Measurements from ENCODE around the gene CLTCL1.

Gene CLTCL1

GRCh38 chr22:19143967-19144400, 147.5 kb downstream of the CLTCL1 start:
- H3K27me3 ChIP-seq (ENCODE audit: insufficient read depth, low read depth, severe bottlenecking): peaks cover 14% of the 10 kb centered on the region
- H3K4me3 ChIP-seq (ENCODE audit: low read depth, low read length): peak overlapping the region; percentile 90
- DNase-seq: no peak
- no peaks in the 10 kb centered on the region for H3K9me3 ChIP-seq (ENCODE audit: severe bottlenecking)
- peaks cover 41% of the 10 kb centered on the region for H3K36me3 ChIP-seq
- H3K27ac ChIP-seq: peak overlapping the region; percentile 69
- no peak for TF ChIP-seq CTCF (IDR thresholded peaks at IDR 0.05; ENCODE audit: low read depth, low read length)

- Histone ChIP-seq H3K9me3 (ENCODE audit: severe bottlenecking) (no peaks in the 10 kb centered on the region), H3K36me3 (peaks cover 49% of the 10 kb centered on the region), H3K4me3 (ENCODE audit: low read depth, low read length) (no peak overlapping the region), H3K27me3 (ENCODE audit: insufficient read depth, low read depth, severe bottlenecking) (peaks cover 7% of the 10 kb centered on the region), H3K27ac (no peak overlapping the region)
- DNase-seq: no peak
- no peak for TF ChIP-seq CTCF (IDR thresholded peaks at IDR 0.05; ENCODE audit: low read depth, low read length)
Measured at GRCh38 chr22:19143212-19143611, 148.3 kb downstream of the CLTCL1 start.

GRCh38 chr22:19142394-19142793, 149.1 kb downstream of the CLTCL1 start:
- DNase-seq: no peak
- Histone ChIP-seq H3K36me3 (peaks cover 57% of the 10 kb centered on the region), H3K27ac (no peak overlapping the region), H3K9me3 (ENCODE audit: severe bottlenecking) (no peaks in the 10 kb centered on the region), H3K27me3 (ENCODE audit: insufficient read depth, low read depth, severe bottlenecking) (no peaks in the 10 kb centered on the region), H3K4me3 (ENCODE audit: low read depth, low read length) (no peak overlapping the region)
- no peak for TF ChIP-seq CTCF (IDR thresholded peaks at IDR 0.05; ENCODE audit: low read depth, low read length)

GRCh38 chr22:19139974-19140373, 151.5 kb downstream of the CLTCL1 start:
- H3K9me3 ChIP-seq (ENCODE audit: severe bottlenecking): no peaks in the 10 kb centered on the region
- H3K27ac ChIP-seq: no peak overlapping the region
- peaks cover 77% of the 10 kb centered on the region for H3K36me3 ChIP-seq
- H3K4me3 ChIP-seq (ENCODE audit: low read depth, low read length): no peak overlapping the region
- no peaks in the 10 kb centered on the region for H3K27me3 ChIP-seq (ENCODE audit: insufficient read depth, low read depth, severe bottlenecking)
- DNase-seq: no peak
- no peak for TF ChIP-seq CTCF (IDR thresholded peaks at IDR 0.05; ENCODE audit: low read depth, low read length)

- Histone ChIP-seq H3K27ac (no peak overlapping the region), H3K27me3 (ENCODE audit: insufficient read depth, low read depth, severe bottlenecking) (no peaks in the 10 kb centered on the region), H3K36me3 (peaks cover 82% of the 10 kb centered on the region), H3K4me3 (ENCODE audit: low read depth, low read length) (no peak overlapping the region), H3K9me3 (ENCODE audit: severe bottlenecking) (no peaks in the 10 kb centered on the region)
- no peak for DNase-seq
- TF ChIP-seq CTCF (IDR thresholded peaks at IDR 0.05; ENCODE audit: low read depth, low read length): no peak
Measured at GRCh38 chr22:19139001-19139356, 152.5 kb downstream of the CLTCL1 start.

GRCh38 chr22:19138217-19139000, 153.1 kb downstream of the CLTCL1 start:
- Histone ChIP-seq H3K4me3 (ENCODE audit: low read depth, low read length) (no peak overlapping the region), H3K27ac (no peak overlapping the region), H3K27me3 (ENCODE audit: insufficient read depth, low read depth, severe bottlenecking) (no peaks in the 10 kb centered on the region), H3K9me3 (ENCODE audit: severe bottlenecking) (no peaks in the 10 kb centered on the region), H3K36me3 (peaks cover 88% of the 10 kb centered on the region)
- no peak for DNase-seq
- no peak for TF ChIP-seq CTCF (IDR thresholded peaks at IDR 0.05; ENCODE audit: low read depth, low read length)

Measured in WERI-Rb-1 (cell line).